ENCODE measurements around the gene CERKL.

The CERKL gene

GRCh38 chr2:181682795-181683517, 26.1 kb upstream of the CERKL start:
- Histone ChIP-seq H3K27me3 (ENCODE audit: control insufficient read depth, insufficient read depth, low read length) (peaks cover 45% of the 10 kb centered on the region), H3K4me1 (ENCODE audit: control insufficient read depth, insufficient read depth, low read length) (no peaks in the 10 kb centered on the region), H3K4me3 (ENCODE audit: low read length) (no peak overlapping the region), H3K27ac (ENCODE audit: low read depth, low read length) (no peak overlapping the region), H3K36me3 (ENCODE audit: control insufficient read depth, insufficient read depth, low read length) (no peaks in the 10 kb centered on the region), H3K9ac (ENCODE audit: low read length) (no peak overlapping the region)

DNA sequence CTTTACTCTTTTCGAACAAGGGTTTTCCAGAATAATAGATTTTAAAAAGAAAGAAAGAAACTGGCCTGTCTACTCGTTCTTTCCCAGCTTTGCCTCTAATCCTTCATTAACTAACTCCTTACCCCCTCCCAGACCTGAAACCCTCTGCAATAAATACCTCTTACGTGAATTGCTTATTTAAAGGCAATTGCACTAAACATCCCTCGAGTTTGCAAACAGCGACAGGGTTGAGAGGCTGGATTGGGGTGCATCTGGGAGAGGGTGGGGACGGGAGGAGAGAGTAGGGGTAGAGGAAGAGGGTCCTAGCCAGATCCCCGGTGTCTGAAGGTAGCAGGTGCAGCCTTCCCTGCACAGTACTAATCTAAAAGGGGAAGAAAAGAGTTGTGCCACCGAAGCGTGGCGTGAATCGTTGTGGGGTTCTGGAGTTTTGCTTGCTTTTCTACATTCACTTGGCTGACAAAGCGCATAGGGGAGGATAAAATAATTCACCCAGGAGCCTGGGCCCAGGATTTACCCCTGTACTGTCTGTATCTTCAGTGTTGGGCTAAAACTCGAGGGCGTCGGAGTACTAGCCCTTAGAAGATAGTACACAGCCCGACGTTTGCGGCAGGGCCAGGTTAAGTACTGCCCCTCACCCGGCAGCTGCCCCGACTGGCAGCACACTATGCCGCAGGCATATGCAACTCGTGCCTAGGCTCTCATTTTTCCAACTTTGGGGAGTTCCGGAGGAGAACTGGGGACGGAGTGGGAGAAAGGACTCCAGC, 25.3 kb upstream of the CERKL start:
- Histone ChIP-seq H3K27me3 (ENCODE audit: control insufficient read depth, insufficient read depth, low read length) (peaks cover 45% of the 10 kb centered on the region), H3K9ac (ENCODE audit: low read length) (no peak overlapping the region), H3K4me1 (ENCODE audit: control insufficient read depth, insufficient read depth, low read length) (no peaks in the 10 kb centered on the region), H3K36me3 (ENCODE audit: control insufficient read depth, insufficient read depth, low read length) (no peaks in the 10 kb centered on the region), H3K4me3 (ENCODE audit: low read length) (no peak overlapping the region), H3K27ac (ENCODE audit: low read depth, low read length) (no peak overlapping the region)

GRCh38 chr2:181680937-181681811, 24.3 kb upstream of the CERKL start:
- H3K27me3 ChIP-seq (ENCODE audit: control insufficient read depth, insufficient read depth, low read length), result peaks cover 45% of the 10 kb centered on the region
- no peaks in the 10 kb centered on the region for H3K36me3 ChIP-seq (ENCODE audit: control insufficient read depth, insufficient read depth, low read length)
- no peaks in the 10 kb centered on the region for H3K4me1 ChIP-seq (ENCODE audit: control insufficient read depth, insufficient read depth, low read length)
- no peak overlapping the region for H3K9ac ChIP-seq (ENCODE audit: low read length)
- H3K4me3 ChIP-seq (ENCODE audit: low read length), result no peak overlapping the region
- no peak overlapping the region for H3K27ac ChIP-seq (ENCODE audit: low read depth, low read length)

DNA sequence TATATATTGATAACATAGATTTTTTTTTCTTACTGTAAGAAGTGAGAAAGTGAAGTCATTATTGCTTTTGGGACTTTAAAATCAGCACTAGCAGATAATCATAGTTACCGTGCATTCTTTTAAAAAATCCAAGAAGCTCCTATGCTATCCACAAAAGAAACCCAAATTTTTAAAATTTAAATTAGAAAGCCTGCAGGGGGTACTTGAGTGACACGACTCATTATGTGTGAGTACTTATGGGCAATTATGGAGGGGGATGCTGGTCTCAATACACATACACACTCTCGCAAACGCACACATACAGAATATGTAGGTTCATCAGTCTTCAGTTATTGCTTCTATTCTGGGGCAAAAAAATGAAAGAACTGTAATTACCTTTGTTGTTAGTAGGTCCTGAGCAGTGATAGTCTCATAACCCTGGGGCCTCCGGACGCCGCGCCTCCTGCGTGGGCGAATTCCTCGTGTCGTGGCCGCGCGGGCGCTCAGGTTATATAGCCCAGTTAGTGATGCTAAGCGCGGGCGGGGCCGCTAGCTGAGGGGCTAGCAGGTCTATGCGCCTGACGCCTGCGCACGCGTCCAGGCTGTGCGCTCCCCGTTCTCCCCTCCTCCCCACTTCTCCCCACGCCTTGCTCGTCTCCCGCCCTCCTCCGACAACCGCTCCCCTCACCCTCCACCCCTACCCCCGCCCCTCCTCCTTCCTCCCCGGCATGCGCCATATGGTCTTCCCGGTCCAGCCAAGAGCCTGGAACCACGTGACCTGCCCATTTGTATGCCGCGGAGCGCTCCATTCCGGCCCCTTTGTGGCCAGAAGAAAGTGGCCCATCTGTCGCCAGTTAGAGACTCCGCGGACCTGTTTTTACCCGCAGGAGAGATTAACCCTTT, 23.4 kb upstream of the CERKL start, which contains the start of gene NEUROD1:
Gene NEUROD1, minus strand, starts transcription at position 463 of the 882 bp plus-strand sequence. CDS start 1,657 bp downstream, outside the sequence.
- no peak within 1 kb of the TSS for H3K9ac ChIP-seq (ENCODE audit: low read length)
- no peaks in the 10 kb centered on the region for H3K4me1 ChIP-seq (ENCODE audit: control insufficient read depth, insufficient read depth, low read length)
- H3K27ac ChIP-seq (ENCODE audit: low read depth, low read length), result no peak within 1 kb of the TSS
- no peaks in the 10 kb centered on the region for H3K36me3 ChIP-seq (ENCODE audit: control insufficient read depth, insufficient read depth, low read length)
- no peak within 1 kb of the TSS for H3K4me3 ChIP-seq (ENCODE audit: low read length)
- peaks cover 43% of the 10 kb centered on the region for H3K27me3 ChIP-seq (ENCODE audit: control insufficient read depth, insufficient read depth, low read length)

DNA sequence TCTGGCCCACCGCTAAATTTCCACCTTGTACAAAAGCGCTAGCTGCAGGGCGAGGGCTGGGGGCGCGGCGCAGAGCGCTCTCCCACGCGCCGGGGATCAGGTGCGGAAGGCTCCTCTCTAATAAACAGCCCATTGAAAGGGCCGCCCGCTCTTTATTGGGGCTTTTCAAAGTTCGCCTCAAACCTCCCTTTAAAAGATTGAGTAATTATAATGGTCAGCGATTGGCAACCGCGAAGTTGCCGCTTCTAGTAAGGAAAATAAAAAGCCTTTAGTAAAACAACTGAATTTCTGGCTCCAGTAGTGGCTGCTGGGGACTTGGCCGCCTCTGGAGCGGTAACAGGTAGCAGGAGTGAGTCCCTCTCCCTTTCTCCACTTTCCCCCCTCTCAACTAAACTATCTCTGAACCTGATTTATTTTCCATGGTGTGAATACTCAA, 22.7 kb upstream of the CERKL start:
- H3K9ac ChIP-seq (ENCODE audit: low read length), result no peak overlapping the region
- no peaks in the 10 kb centered on the region for H3K4me1 ChIP-seq (ENCODE audit: control insufficient read depth, insufficient read depth, low read length)
- H3K27me3 ChIP-seq (ENCODE audit: control insufficient read depth, insufficient read depth, low read length), result peaks cover 35% of the 10 kb centered on the region
- H3K36me3 ChIP-seq (ENCODE audit: control insufficient read depth, insufficient read depth, low read length), result no peaks in the 10 kb centered on the region
- no peak overlapping the region for H3K27ac ChIP-seq (ENCODE audit: low read depth, low read length)
- no peak overlapping the region for H3K4me3 ChIP-seq (ENCODE audit: low read length)

DNA sequence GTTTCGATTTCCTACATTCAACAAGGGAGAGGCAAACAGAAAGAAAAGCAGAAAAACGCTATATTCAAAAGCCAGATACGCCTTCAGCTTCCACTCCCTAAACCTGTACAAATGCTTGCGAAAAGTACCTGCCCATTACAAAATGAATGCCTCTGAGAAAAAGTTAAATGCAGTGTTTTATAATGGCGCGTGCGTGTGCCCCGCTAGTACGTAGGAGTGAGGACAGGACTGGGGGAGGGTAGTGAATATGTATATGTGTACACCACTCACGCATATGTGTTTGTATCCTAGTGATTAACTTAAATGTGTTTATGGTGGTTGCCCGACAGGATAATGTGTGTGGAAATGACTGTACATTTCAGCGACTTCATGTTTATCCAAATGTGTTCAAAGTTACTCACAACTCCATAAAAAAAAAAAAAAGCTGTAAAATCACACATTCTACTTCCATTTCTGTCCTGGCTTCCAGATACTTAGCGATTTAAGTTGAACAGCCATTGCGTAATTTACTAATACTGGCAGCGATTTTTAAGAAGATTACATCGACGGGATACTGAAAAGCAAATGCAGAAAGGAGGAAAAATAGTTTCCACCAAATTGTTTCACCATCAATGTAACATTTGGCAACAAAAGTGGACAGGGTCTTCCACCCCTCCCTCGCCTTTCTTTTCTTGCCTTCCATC, 22.1 kb upstream of the CERKL start:
- H3K4me1 ChIP-seq (ENCODE audit: control insufficient read depth, insufficient read depth, low read length), result no peaks in the 10 kb centered on the region
- H3K27me3 ChIP-seq (ENCODE audit: control insufficient read depth, insufficient read depth, low read length), result peaks cover 32% of the 10 kb centered on the region
- no peaks in the 10 kb centered on the region for H3K36me3 ChIP-seq (ENCODE audit: control insufficient read depth, insufficient read depth, low read length)
- H3K27ac ChIP-seq (ENCODE audit: low read depth, low read length), result no peak overlapping the region
- H3K4me3 ChIP-seq (ENCODE audit: low read length), result no peak overlapping the region
- H3K9ac ChIP-seq (ENCODE audit: low read length), result no peak overlapping the region

DNA sequence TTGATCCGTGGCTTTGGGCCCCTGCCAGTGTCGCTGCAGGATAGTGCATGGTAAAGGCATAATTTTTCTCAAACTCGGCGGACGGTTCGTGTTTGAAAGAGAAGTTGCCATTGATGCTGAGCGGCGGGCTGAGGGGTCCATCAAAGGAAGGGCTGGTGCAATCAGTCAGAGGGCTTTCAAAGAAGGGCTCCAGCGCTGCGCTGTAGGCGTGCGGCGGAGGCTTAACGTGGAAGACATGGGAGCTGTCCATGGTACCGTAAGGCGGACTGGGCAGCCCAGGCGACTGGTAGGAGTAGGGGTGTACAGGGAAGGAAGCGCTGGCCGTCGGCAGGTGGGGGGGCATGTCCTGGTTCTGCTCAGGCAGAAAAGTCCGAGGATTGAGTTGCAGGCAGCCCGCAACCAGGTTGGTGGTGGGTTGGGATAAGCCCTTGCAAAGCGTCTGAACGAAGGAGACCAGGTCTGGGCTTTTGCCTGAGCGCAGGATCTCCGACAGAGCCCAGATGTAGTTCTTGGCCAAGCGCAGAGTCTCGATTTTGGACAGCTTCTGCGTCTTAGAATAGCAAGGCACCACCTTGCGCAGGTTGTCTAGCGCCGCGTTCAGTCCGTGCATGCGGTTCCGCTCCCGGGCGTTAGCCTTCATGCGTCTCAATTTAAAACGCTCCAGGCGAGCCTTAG, 21.1 kb upstream of the CERKL start:
- Histone ChIP-seq H3K27ac (ENCODE audit: low read depth, low read length) (no peak overlapping the region), H3K27me3 (ENCODE audit: control insufficient read depth, insufficient read depth, low read length) (peaks cover 27% of the 10 kb centered on the region), H3K4me3 (ENCODE audit: low read length) (no peak overlapping the region)

DNA sequence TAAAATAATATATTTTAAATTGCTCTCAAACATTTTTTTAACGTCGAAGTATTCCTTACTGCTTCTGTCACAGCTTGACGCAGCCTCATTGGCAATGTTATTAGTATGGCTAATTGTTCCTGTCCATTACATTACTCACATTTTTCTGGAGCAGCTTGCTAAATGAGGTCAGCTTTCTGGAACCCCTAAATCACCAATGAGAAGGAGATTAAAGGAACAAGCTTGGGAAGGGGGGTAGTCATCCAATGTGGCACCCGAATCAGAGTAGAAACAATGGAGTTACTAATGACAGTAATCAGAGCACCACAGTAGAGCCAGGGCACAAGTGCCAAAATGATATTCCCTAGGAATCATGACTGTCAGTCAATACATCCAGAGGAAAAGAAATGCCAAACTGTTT, 18.3 kb upstream of the CERKL start:
- Histone ChIP-seq H3K36me3 (ENCODE audit: control insufficient read depth, insufficient read depth, low read length) (no peaks in the 10 kb centered on the region), H3K4me1 (ENCODE audit: control insufficient read depth, insufficient read depth, low read length) (no peaks in the 10 kb centered on the region)

More for the DNA sequence above, 21.1 kb upstream of the CERKL start:
- H3K9ac ChIP-seq (ENCODE audit: low read length), result no peak overlapping the region
- H3K36me3 ChIP-seq (ENCODE audit: control insufficient read depth, insufficient read depth, low read length), result no peaks in the 10 kb centered on the region
- no peaks in the 10 kb centered on the region for H3K4me1 ChIP-seq (ENCODE audit: control insufficient read depth, insufficient read depth, low read length)

GRCh38 chr2:181674461-181674860, 17.6 kb upstream of the CERKL start:
- Histone ChIP-seq H3K9ac (ENCODE audit: low read length) (no peak overlapping the region), H3K36me3 (ENCODE audit: control insufficient read depth, insufficient read depth, low read length) (no peaks in the 10 kb centered on the region), H3K27ac (ENCODE audit: low read depth, low read length) (no peak overlapping the region), H3K27me3 (ENCODE audit: control insufficient read depth, insufficient read depth, low read length) (peaks cover 6% of the 10 kb centered on the region), H3K4me3 (ENCODE audit: low read length) (no peak overlapping the region), H3K4me1 (ENCODE audit: control insufficient read depth, insufficient read depth, low read length) (no peaks in the 10 kb centered on the region)

More for the DNA sequence above, 18.3 kb upstream of the CERKL start:
- H3K27me3 ChIP-seq (ENCODE audit: control insufficient read depth, insufficient read depth, low read length), result peaks cover 8% of the 10 kb centered on the region
- H3K9ac ChIP-seq (ENCODE audit: low read length), result no peak overlapping the region
- H3K4me3 ChIP-seq (ENCODE audit: low read length), result no peak overlapping the region
- no peak overlapping the region for H3K27ac ChIP-seq (ENCODE audit: low read depth, low read length)

DNA sequence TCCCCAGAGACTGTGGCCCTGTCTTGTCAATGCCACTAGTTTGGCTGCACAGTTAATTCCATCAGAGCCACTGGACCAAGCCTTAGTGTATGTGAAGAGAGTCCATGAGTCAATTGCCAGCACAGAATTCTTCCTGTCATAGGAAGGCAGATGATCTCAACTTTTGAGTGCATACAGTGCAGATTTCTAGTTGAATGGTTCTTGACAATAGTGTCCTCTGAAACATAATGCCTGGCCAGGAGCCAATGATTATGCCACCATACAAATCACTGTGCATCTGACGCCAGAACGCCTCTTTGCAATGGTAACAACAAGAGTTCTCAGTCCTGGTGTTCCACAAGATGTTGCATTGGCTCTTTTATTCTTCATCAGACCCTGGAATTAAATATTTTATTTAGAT, 16.3 kb upstream of the CERKL start:
- Histone ChIP-seq H3K4me1 (ENCODE audit: control insufficient read depth, insufficient read depth, low read length) (no peaks in the 10 kb centered on the region), H3K27me3 (ENCODE audit: control insufficient read depth, insufficient read depth, low read length) (no peaks in the 10 kb centered on the region), H3K36me3 (ENCODE audit: control insufficient read depth, insufficient read depth, low read length) (no peaks in the 10 kb centered on the region), H3K4me3 (ENCODE audit: low read length) (no peak overlapping the region), H3K27ac (ENCODE audit: low read depth, low read length) (no peak overlapping the region), H3K9ac (ENCODE audit: low read length) (no peak overlapping the region)

Measured in rectal smooth muscle tissue (tissue), 1 donor.